ENCODE data around the gene RIPK3. TPM values are rescaled to one million over a fixed set of nuclear protein-coding genes. Genes with fewer than 3 reads are reported as not detected.
A peak's percentile ranks its signal among the peaks of the same experiment; 100 is the strongest.
"Not testable (repeated sequence)": the region's sequence is repeated elsewhere in the genome, so short reads cannot be mapped to it uniquely, and the experiment has no call there.

RIPK3 gene
- total RNA-seq, 1 donor from 2014 or later, result 14.5 TPM

GRCh38 chr14:24378327-24378726 is 38.5 kb upstream of the RIPK3 start:
- intact Hi-C loops (cut with micrococcal nuclease), result no loop called here
- Mint-ChIP-seq H3K36me3 (ENCODE audit: low read depth) (no peaks in the 10 kb centered on the region), H3K27ac (no peak overlapping the region), H3K4me3 (no peak overlapping the region), H3K9me3 (no peaks in the 10 kb centered on the region), H3K4me1 (ENCODE audit: low read depth) (no peaks in the 10 kb centered on the region), H3K27me3 (ENCODE audit: insufficient read depth) (no peaks in the 10 kb centered on the region)
- DNase-seq (ENCODE audit: low spot score), result no peak

- H3K27ac Mint-ChIP-seq, result no peak overlapping the region
- no peaks in the 10 kb centered on the region for H3K36me3 Mint-ChIP-seq (ENCODE audit: low read depth)
- H3K27me3 Mint-ChIP-seq (ENCODE audit: insufficient read depth), result no peaks in the 10 kb centered on the region
- H3K4me1 Mint-ChIP-seq (ENCODE audit: low read depth), result no peaks in the 10 kb centered on the region
- no peak for DNase-seq (ENCODE audit: low spot score)
- no peaks in the 10 kb centered on the region for H3K9me3 Mint-ChIP-seq
- intact Hi-C loops (cut with micrococcal nuclease), result no loop called here
- H3K4me3 Mint-ChIP-seq, result no peak overlapping the region
These were observed 37.9 kb upstream of the RIPK3 start for GRCh38 chr14:24377657-24378056.

GRCh38 chr14:24377126-24377525 is 37.3 kb upstream of the RIPK3 start:
- no peaks in the 10 kb centered on the region for H3K9me3 Mint-ChIP-seq
- no peak for DNase-seq (ENCODE audit: low spot score)
- no peak overlapping the region for H3K4me3 Mint-ChIP-seq
- H3K36me3 Mint-ChIP-seq (ENCODE audit: low read depth), result no peaks in the 10 kb centered on the region
- H3K27me3 Mint-ChIP-seq (ENCODE audit: insufficient read depth), result no peaks in the 10 kb centered on the region
- intact Hi-C loops (cut with micrococcal nuclease), result no loop called here
- H3K4me1 Mint-ChIP-seq (ENCODE audit: low read depth), result no peaks in the 10 kb centered on the region
- no peak overlapping the region for H3K27ac Mint-ChIP-seq

- H3K36me3 Mint-ChIP-seq (ENCODE audit: low read depth), result no peaks in the 10 kb centered on the region
- peaks cover 3% of the 10 kb centered on the region for H3K27me3 Mint-ChIP-seq (ENCODE audit: insufficient read depth)
- no peak overlapping the region for H3K27ac Mint-ChIP-seq
- H3K4me1 Mint-ChIP-seq (ENCODE audit: low read depth), result no peaks in the 10 kb centered on the region
- H3K9me3 Mint-ChIP-seq, result no peaks in the 10 kb centered on the region
- no peak overlapping the region for H3K4me3 Mint-ChIP-seq
- DNase-seq (ENCODE audit: low spot score), result no peak
- intact Hi-C loops (cut with micrococcal nuclease), result no loop called here
These were observed 36.8 kb upstream of the RIPK3 start for GRCh38 chr14:24376448-24377070.

GRCh38 chr14:24372701-24373416 is 33.1 kb upstream of the RIPK3 start:
- DNase-seq (ENCODE audit: low spot score), result no peak
- Mint-ChIP-seq H3K4me1 (ENCODE audit: low read depth) (peaks cover under 1% of the 10 kb centered on the region), H3K27ac (no peak overlapping the region), H3K4me3 (no peak overlapping the region), H3K27me3 (ENCODE audit: insufficient read depth) (peaks cover 21% of the 10 kb centered on the region), H3K36me3 (ENCODE audit: low read depth) (no peaks in the 10 kb centered on the region), H3K9me3 (no peaks in the 10 kb centered on the region)
- intact Hi-C loops (cut with micrococcal nuclease), result no loop called here

- H3K27me3 Mint-ChIP-seq (ENCODE audit: insufficient read depth), result peaks cover 33% of the 10 kb centered on the region
- H3K4me1 Mint-ChIP-seq (ENCODE audit: low read depth), result peaks cover 12% of the 10 kb centered on the region
- intact Hi-C loops (cut with micrococcal nuclease); H3K27ac Mint-ChIP-seq; H3K36me3 Mint-ChIP-seq (ENCODE audit: low read depth); H3K9me3 Mint-ChIP-seq; H3K4me3 Mint-ChIP-seq; DNase-seq (ENCODE audit: low spot score): not testable (repeated sequence)
These were observed 31.8 kb upstream of the RIPK3 start for GRCh38 chr14:24371605-24372004.

GRCh38 chr14:24370748-24371147 is 31.0 kb upstream of the RIPK3 start:
- no peak overlapping the region for H3K4me3 Mint-ChIP-seq
- peaks cover 4% of the 10 kb centered on the region for H3K36me3 Mint-ChIP-seq (ENCODE audit: low read depth)
- H3K27me3 Mint-ChIP-seq (ENCODE audit: insufficient read depth), result peaks cover 38% of the 10 kb centered on the region
- intact Hi-C loops (cut with micrococcal nuclease), result no loop called here
- no peak overlapping the region for H3K27ac Mint-ChIP-seq
- peaks cover 15% of the 10 kb centered on the region for H3K4me1 Mint-ChIP-seq (ENCODE audit: low read depth)
- DNase-seq (ENCODE audit: low spot score), result no peak
- H3K9me3 Mint-ChIP-seq, result no peaks in the 10 kb centered on the region

GRCh38 chr14:24369907-24370687 is 30.3 kb upstream of the RIPK3 start:
- intact Hi-C loops (cut with micrococcal nuclease), result no loop called here
- H3K4me3 Mint-ChIP-seq, result no peak overlapping the region
- H3K4me1 Mint-ChIP-seq (ENCODE audit: low read depth), result peaks cover 22% of the 10 kb centered on the region
- H3K9me3 Mint-ChIP-seq, result no peaks in the 10 kb centered on the region
- DNase-seq (ENCODE audit: low spot score), result no peak
- peaks cover 45% of the 10 kb centered on the region for H3K27me3 Mint-ChIP-seq (ENCODE audit: insufficient read depth)
- H3K27ac Mint-ChIP-seq, result no peak overlapping the region
- H3K36me3 Mint-ChIP-seq (ENCODE audit: low read depth), result peaks cover 4% of the 10 kb centered on the region

- Mint-ChIP-seq H3K36me3 (ENCODE audit: low read depth) (peaks cover 4% of the 10 kb centered on the region), H3K9me3 (no peaks in the 10 kb centered on the region), H3K4me3 (peak overlapping the region; percentile 5), H3K27ac (no peak overlapping the region), H3K4me1 (ENCODE audit: low read depth) (peaks cover 23% of the 10 kb centered on the region), H3K27me3 (ENCODE audit: insufficient read depth) (peaks cover 48% of the 10 kb centered on the region)
- no peak for DNase-seq (ENCODE audit: low spot score)
- intact Hi-C loops (cut with micrococcal nuclease), result no loop called here
These were observed 29.7 kb upstream of the RIPK3 start for GRCh38 chr14:24369463-24369862.

- Mint-ChIP-seq H3K27ac (no peak overlapping the region), H3K27me3 (ENCODE audit: insufficient read depth) (peaks cover 48% of the 10 kb centered on the region), H3K36me3 (ENCODE audit: low read depth) (peaks cover 4% of the 10 kb centered on the region), H3K9me3 (no peaks in the 10 kb centered on the region), H3K4me3 (no peak overlapping the region), H3K4me1 (ENCODE audit: low read depth) (peaks cover 23% of the 10 kb centered on the region)
- intact Hi-C loops (cut with micrococcal nuclease), result no loop called here
- no peak for DNase-seq (ENCODE audit: low spot score)
These were observed 28.9 kb upstream of the RIPK3 start for GRCh38 chr14:24368562-24369252.

- DNase-seq (ENCODE audit: low spot score), result no peak
- Mint-ChIP-seq H3K4me1 (ENCODE audit: low read depth) (peaks cover 23% of the 10 kb centered on the region), H3K27ac (no peak overlapping the region), H3K36me3 (ENCODE audit: low read depth) (peaks cover 4% of the 10 kb centered on the region), H3K9me3 (no peaks in the 10 kb centered on the region), H3K27me3 (ENCODE audit: insufficient read depth) (peaks cover 50% of the 10 kb centered on the region), H3K4me3 (no peak overlapping the region)
- intact Hi-C loops (cut with micrococcal nuclease), result no loop called here
These were observed 28.4 kb upstream of the RIPK3 start for GRCh38 chr14:24368212-24368561.

GRCh38 chr14:24367514-24368211 is 27.9 kb upstream of the RIPK3 start, which contains the start of gene NFATC4:
Gene NFATC4, plus strand, starts transcription at chr14:24368184. Its CDS starts 157 bp downstream, at chr14:24368341.
- intact Hi-C loops (cut with micrococcal nuclease), result loop anchor here (2.0 kb wide), 1 partner anchor 35 kb away; no protein-coding TSS in a partner anchor
- H3K4me3 Mint-ChIP-seq, result peak within 1 kb of the TSS; percentile 37
- peaks cover 53% of the 10 kb centered on the region for H3K27me3 Mint-ChIP-seq (ENCODE audit: insufficient read depth)
- peaks cover 23% of the 10 kb centered on the region for H3K4me1 Mint-ChIP-seq (ENCODE audit: low read depth)
- no peaks in the 10 kb centered on the region for H3K9me3 Mint-ChIP-seq
- DNase-seq (ENCODE audit: low spot score), result no peak
- H3K36me3 Mint-ChIP-seq (ENCODE audit: low read depth), result peaks cover 4% of the 10 kb centered on the region
- no peak within 1 kb of the TSS for H3K27ac Mint-ChIP-seq

Measured in activated T-helper 1 cell treated with anti-CD3 and anti-CD28 coated beads, Interleukin-12 subunit alpha, Interleukin-12 subunit beta, Interleukin-2, Interleukin-4 antibody, amounts not matched to agents 30 ng/mL and 10 ng/mL and 1 ng/mL, durations not matched to agents 14 hours and 24 hours and 36 hours (primary cell).